WTC11 (cell line): ENCODE results near the gene RIPOR3. TPM values are rescaled to one million over a fixed set of nuclear protein-coding genes. Genes with fewer than 3 reads are reported as not detected.

Experiments used
- ATAC-seq: fragments of 200-7000 bp; cut with Tn5 transposase; 2 replicates; pipeline ENCODE4 v1.10.0; 2021; ENCODE audit warnings: mild to moderate bottlenecking, moderate library complexity
- CTCF ChIA-PET: fragments of 300-600 bp; sonication (Branson Sonifier 250); formaldehyde crosslinking; loops from one replicate; lab custom pipeline; 2021; ENCODE audit warnings: antibody characterized with exemption; lab: Charles Lee
- POLR2A ChIA-PET: fragments of 350-600 bp; sonication (Branson Sonifier 250); formaldehyde crosslinking; loops from one replicate; lab custom pipeline; 2021; ENCODE audit warnings: antibody characterized with exemption; lab: Charles Lee
- DNase-seq: peaks from one replicate; pipeline ENCODE4 v3.0.0; 2021; ENCODE audit warnings: low spot score
- H3K27ac Mint-ChIP-seq: 2 replicates; pipeline ENCODE4 v1.8.0; 2021; ENCODE audit warnings: mixed read lengths
- H3K27me3 Mint-ChIP-seq: 2 replicates; pipeline ENCODE4 v1.8.0; 2021; ENCODE audit warnings: low read depth, mild to moderate bottlenecking, moderate library complexity, mixed read lengths
- H3K36me3 Mint-ChIP-seq: 2 replicates; pipeline ENCODE4 v1.8.0; 2021; ENCODE audit warnings: mixed read lengths
- H3K4me1 Mint-ChIP-seq: 2 replicates; pipeline ENCODE4 v1.8.0; 2022; ENCODE audit warnings: mixed read lengths
- H3K4me3 Mint-ChIP-seq: 2 replicates; pipeline ENCODE4 v1.8.0; 2021; ENCODE audit warnings: mild to moderate bottlenecking, moderate library complexity, mixed read lengths
- H3K9me3 Mint-ChIP-seq: 2 replicates; pipeline ENCODE4 v1.8.0; 2021; ENCODE audit warnings: mixed read lengths
- CREM ChIP-seq: sonication (generic); formaldehyde crosslinking; IDR thresholded peaks from 2 replicates; pipeline ENCODE4 v1.8.1; 2022; ENCODE audit warnings: mild to moderate bottlenecking, missing genetic modification reagents, moderate library complexity
- FOXK1 ChIP-seq: sonication (generic); formaldehyde crosslinking; IDR thresholded peaks from 2 replicates; pipeline ENCODE4 v1.8.0; 2022; ENCODE audit warnings: mild to moderate bottlenecking, moderate library complexity, missing genetic modification reagents
- GTF2I ChIP-seq: fragments of 250-450 bp; sonication (Bioruptor Pico); conservative IDR thresholded peaks from 2 replicates; pipeline ENCODE4 v1.4.0; 2021; ENCODE audit warnings: mild to moderate bottlenecking
- JUN ChIP-seq: sonication (generic); formaldehyde crosslinking; IDR thresholded peaks from 2 replicates; pipeline ENCODE4 v1.8.0; 2023; ENCODE audit warnings: mild to moderate bottlenecking, missing genetic modification reagents
- NFATC4 ChIP-seq: fragments of 250-450 bp; sonication (Bioruptor Pico); IDR thresholded peaks from 2 replicates; pipeline ENCODE4 v1.9.0; 2021; ENCODE audit warnings: mild to moderate bottlenecking
- NFE2L1 ChIP-seq: sonication (generic); formaldehyde crosslinking; IDR thresholded peaks from 2 replicates; pipeline ENCODE4 v1.8.1; 2023; ENCODE audit warnings: missing genetic modification reagents
- NFYB ChIP-seq: sonication (generic); formaldehyde crosslinking; conservative IDR thresholded peaks from 2 replicates; pipeline ENCODE4 v1.8.0; 2022; ENCODE audit warnings: low read depth, missing genetic modification reagents
- NR1H2 ChIP-seq: sonication (generic); formaldehyde crosslinking; IDR thresholded peaks from 2 replicates; pipeline ENCODE4 v1.9.0; 2021; ENCODE audit warnings: mild to moderate bottlenecking, moderate library complexity, missing genetic modification reagents
- SOX15 ChIP-seq: fragments of 250-450 bp; sonication (Bioruptor Pico); IDR thresholded peaks from 2 replicates; pipeline ENCODE4 v1.9.0; 2021; ENCODE audit warnings: mild to moderate bottlenecking
- TEAD4 ChIP-seq: sonication (generic); formaldehyde crosslinking; IDR thresholded peaks from 2 replicates; pipeline ENCODE4 v1.8.0; 2022; ENCODE audit warnings: mild to moderate bottlenecking, missing genetic modification reagents
- ZNF138 ChIP-seq: sonication (generic); formaldehyde crosslinking; conservative IDR thresholded peaks from 2 replicates; pipeline ENCODE4 v1.8.1; 2022; ENCODE audit warnings: mild to moderate bottlenecking, moderate library complexity, missing genetic modification reagents
- ZNF219 ChIP-seq: sonication (generic); formaldehyde crosslinking; IDR thresholded peaks from 2 replicates; pipeline ENCODE4 v1.8.0; 2023; ENCODE audit warnings: missing genetic modification reagents, mild to moderate bottlenecking, borderline replicate concordance
- ZNF317 ChIP-seq: sonication (generic); formaldehyde crosslinking; IDR thresholded peaks from 2 replicates; pipeline ENCODE4 v1.8.1; 2023; ENCODE audit warnings: low read depth, mild to moderate bottlenecking, moderate library complexity, missing genetic modification reagents, borderline replicate concordance
- total RNA-seq: library from RNA; stranded (reverse); gene quantifications from 3 replicates; pipeline ENCODE4 v1.2.3, GENCODE V29; 2021
- TF ChIP-seq, protein P1 (sequence below): sonication (generic); formaldehyde crosslinking; IDR thresholded peaks from 2 replicates; pipeline ENCODE4 v1.8.0; 2022; ENCODE audit warnings: mild to moderate bottlenecking, missing genetic modification reagents
- TF ChIP-seq, protein P2 (sequence below): sonication (generic); formaldehyde crosslinking; conservative IDR thresholded peaks from 2 replicates; pipeline ENCODE4 v1.8.1; 2023; ENCODE audit warnings: mild to moderate bottlenecking, low read depth, missing genetic modification reagents, moderate library complexity
- TF ChIP-seq, protein P3 (sequence below): sonication (generic); formaldehyde crosslinking; IDR thresholded peaks from 2 replicates; pipeline ENCODE4 v1.8.1; 2023; ENCODE audit warnings: mild to moderate bottlenecking, missing genetic modification reagents
- TF ChIP-seq, protein P4 (sequence below): fragments of 250-450 bp; sonication (Bioruptor Pico); IDR thresholded peaks from 2 replicates; pipeline ENCODE4 v1.9.0; 2021; ENCODE audit warnings: mild to moderate bottlenecking
- TF ChIP-seq, protein P5 (sequence below): sonication (generic); formaldehyde crosslinking; conservative IDR thresholded peaks from 2 replicates; pipeline ENCODE4 v1.8.1; 2022; ENCODE audit warnings: mild to moderate bottlenecking, missing genetic modification reagents
- TF ChIP-seq, protein P6 (sequence below): fragments of 250-450 bp; sonication (Bioruptor Pico); IDR thresholded peaks from 2 replicates; pipeline ENCODE4 v2.1.2; 2022; ENCODE audit warnings: mild to moderate bottlenecking, moderate library complexity
- TF ChIP-seq, protein P7 (sequence below): fragments of 250-450 bp; sonication (Bioruptor Pico); IDR thresholded peaks from 2 replicates; pipeline ENCODE4 v1.9.0; 2021; ENCODE audit warnings: mild to moderate bottlenecking, borderline replicate concordance

Gene RIPOR3
- total RNA-seq, 1 experiment from 2014 or later, result 6.5 TPM

DNA sequence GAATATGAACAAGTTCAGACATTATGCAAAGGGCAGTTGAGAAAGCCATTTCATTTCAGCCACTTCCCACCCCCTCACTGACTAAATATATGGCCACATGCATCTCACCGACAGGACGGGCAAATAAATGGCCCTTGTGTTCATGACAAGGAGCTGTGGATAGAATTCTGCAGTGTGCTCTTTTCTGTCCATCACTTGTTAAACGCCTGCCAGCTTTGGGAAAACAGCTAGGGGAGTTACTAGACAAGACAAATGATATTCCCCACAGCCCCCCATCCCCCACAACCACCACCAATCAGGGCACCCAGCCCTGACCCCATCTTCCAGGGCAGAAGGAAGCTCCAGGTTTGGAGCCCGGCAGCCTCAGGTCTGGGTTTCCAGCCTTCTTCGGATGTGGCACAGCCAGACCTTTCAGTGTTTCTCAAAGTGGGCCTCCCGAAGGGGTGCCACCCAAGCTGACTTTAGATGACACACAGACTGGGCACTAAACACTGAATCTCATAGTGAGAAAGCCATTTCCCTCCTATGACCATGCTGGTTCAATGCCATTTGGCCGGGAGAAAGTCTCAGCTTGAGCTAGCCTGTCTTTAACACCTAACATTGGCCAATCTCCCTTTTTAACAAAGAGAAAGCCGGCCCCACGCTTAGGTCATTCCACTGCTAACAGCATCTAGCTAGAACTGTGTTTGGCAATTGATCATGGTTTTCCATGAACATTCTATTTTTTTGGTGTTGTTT is 4.0 kb upstream of the RIPOR3 start:
- Mint-ChIP-seq H3K4me3 (no peak overlapping the region), H3K9me3 (no peaks in the 10 kb centered on the region), H3K27me3 (no peaks in the 10 kb centered on the region), H3K27ac (no peak overlapping the region), H3K4me1 (peaks cover 31% of the 10 kb centered on the region), H3K36me3 (no peaks in the 10 kb centered on the region)
- no peak for TF ChIP-seq NFYB (CRISPR knock-in tag)
- no peak for TF ChIP-seq FOXK1 (CRISPR knock-in tag)
- no peak for TF ChIP-seq GTF2I
- TF ChIP-seq SOX15 (CRISPR knock-in tag), result no peak
- TF ChIP-seq ZNF138 (CRISPR knock-in tag), result no peak
- TF ChIP-seq, protein P1, sequence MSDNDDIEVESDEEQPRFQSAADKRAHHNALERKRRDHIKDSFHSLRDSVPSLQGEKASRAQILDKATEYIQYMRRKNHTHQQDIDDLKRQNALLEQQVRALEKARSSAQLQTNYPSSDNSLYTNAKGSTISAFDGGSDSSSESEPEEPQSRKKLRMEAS (CRISPR knock-in tag), result no peak
- TF ChIP-seq, protein P2, sequence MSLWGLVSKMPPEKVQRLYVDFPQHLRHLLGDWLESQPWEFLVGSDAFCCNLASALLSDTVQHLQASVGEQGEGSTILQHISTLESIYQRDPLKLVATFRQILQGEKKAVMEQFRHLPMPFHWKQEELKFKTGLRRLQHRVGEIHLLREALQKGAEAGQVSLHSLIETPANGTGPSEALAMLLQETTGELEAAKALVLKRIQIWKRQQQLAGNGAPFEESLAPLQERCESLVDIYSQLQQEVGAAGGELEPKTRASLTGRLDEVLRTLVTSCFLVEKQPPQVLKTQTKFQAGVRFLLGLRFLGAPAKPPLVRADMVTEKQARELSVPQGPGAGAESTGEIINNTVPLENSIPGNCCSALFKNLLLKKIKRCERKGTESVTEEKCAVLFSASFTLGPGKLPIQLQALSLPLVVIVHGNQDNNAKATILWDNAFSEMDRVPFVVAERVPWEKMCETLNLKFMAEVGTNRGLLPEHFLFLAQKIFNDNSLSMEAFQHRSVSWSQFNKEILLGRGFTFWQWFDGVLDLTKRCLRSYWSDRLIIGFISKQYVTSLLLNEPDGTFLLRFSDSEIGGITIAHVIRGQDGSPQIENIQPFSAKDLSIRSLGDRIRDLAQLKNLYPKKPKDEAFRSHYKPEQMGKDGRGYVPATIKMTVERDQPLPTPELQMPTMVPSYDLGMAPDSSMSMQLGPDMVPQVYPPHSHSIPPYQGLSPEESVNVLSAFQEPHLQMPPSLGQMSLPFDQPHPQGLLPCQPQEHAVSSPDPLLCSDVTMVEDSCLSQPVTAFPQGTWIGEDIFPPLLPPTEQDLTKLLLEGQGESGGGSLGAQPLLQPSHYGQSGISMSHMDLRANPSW (CRISPR knock-in tag), result no peak
- TF ChIP-seq ZNF317 (CRISPR knock-in tag), result no peak
- no peak for TF ChIP-seq TEAD4
- TF ChIP-seq, protein P3, sequence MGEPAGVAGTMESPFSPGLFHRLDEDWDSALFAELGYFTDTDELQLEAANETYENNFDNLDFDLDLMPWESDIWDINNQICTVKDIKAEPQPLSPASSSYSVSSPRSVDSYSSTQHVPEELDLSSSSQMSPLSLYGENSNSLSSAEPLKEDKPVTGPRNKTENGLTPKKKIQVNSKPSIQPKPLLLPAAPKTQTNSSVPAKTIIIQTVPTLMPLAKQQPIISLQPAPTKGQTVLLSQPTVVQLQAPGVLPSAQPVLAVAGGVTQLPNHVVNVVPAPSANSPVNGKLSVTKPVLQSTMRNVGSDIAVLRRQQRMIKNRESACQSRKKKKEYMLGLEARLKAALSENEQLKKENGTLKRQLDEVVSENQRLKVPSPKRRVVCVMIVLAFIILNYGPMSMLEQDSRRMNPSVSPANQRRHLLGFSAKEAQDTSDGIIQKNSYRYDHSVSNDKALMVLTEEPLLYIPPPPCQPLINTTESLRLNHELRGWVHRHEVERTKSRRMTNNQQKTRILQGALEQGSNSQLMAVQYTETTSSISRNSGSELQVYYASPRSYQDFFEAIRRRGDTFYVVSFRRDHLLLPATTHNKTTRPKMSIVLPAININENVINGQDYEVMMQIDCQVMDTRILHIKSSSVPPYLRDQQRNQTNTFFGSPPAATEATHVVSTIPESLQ (CRISPR knock-in tag), result no peak
- no peak for TF ChIP-seq ZNF219 (CRISPR knock-in tag)
- TF ChIP-seq JUN (CRISPR knock-in tag), result no peak
- TF ChIP-seq NFE2L1, result no peak
- TF ChIP-seq NFATC4, result no peak
- TF ChIP-seq, protein P4, sequence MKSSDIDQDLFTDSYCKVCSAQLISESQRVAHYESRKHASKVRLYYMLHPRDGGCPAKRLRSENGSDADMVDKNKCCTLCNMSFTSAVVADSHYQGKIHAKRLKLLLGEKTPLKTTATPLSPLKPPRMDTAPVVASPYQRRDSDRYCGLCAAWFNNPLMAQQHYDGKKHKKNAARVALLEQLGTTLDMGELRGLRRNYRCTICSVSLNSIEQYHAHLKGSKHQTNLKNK, result no peak
- TF ChIP-seq, protein P5, sequence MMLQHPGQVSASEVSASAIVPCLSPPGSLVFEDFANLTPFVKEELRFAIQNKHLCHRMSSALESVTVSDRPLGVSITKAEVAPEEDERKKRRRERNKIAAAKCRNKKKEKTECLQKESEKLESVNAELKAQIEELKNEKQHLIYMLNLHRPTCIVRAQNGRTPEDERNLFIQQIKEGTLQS (CRISPR knock-in tag), result no peak
- TF ChIP-seq NR1H2 (CRISPR knock-in tag), result no peak
- TF ChIP-seq, protein P6, sequence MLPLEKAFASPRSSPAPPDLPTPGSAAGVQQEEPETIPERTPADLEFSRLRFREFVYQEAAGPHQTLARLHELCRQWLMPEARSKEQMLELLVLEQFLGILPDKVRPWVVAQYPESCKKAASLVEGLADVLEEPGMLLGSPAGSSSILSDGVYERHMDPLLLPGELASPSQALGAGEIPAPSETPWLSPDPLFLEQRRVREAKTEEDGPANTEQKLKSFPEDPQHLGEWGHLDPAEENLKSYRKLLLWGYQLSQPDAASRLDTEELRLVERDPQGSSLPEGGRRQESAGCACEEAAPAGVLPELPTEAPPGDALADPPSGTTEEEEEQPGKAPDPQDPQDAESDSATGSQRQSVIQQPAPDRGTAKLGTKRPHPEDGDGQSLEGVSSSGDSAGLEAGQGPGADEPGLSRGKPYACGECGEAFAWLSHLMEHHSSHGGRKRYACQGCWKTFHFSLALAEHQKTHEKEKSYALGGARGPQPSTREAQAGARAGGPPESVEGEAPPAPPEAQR, result no peak
- TF ChIP-seq CREM, result no peak
- TF ChIP-seq, protein P7, sequence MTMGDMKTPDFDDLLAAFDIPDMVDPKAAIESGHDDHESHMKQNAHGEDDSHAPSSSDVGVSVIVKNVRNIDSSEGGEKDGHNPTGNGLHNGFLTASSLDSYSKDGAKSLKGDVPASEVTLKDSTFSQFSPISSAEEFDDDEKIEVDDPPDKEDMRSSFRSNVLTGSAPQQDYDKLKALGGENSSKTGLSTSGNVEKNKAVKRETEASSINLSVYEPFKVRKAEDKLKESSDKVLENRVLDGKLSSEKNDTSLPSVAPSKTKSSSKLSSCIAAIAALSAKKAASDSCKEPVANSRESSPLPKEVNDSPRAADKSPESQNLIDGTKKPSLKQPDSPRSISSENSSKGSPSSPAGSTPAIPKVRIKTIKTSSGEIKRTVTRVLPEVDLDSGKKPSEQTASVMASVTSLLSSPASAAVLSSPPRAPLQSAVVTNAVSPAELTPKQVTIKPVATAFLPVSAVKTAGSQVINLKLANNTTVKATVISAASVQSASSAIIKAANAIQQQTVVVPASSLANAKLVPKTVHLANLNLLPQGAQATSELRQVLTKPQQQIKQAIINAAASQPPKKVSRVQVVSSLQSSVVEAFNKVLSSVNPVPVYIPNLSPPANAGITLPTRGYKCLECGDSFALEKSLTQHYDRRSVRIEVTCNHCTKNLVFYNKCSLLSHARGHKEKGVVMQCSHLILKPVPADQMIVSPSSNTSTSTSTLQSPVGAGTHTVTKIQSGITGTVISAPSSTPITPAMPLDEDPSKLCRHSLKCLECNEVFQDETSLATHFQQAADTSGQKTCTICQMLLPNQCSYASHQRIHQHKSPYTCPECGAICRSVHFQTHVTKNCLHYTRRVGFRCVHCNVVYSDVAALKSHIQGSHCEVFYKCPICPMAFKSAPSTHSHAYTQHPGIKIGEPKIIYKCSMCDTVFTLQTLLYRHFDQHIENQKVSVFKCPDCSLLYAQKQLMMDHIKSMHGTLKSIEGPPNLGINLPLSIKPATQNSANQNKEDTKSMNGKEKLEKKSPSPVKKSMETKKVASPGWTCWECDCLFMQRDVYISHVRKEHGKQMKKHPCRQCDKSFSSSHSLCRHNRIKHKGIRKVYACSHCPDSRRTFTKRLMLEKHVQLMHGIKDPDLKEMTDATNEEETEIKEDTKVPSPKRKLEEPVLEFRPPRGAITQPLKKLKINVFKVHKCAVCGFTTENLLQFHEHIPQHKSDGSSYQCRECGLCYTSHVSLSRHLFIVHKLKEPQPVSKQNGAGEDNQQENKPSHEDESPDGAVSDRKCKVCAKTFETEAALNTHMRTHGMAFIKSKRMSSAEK, result no peak
- CTCF ChIA-PET, result interaction anchor here (0.5 to 3.4 kb wide), 12 partner anchors 16 to 518 kb away, joined by 3 to 19 read pairs (median 5); no protein-coding TSS in a partner anchor
- no peak for DNase-seq
- POLR2A ChIA-PET, result no interaction called here
- no peak for ATAC-seq
